Forelimb muscle (tissue), 1 donor: ENCODE results near the gene GPR52. TPM values are rescaled to one million over a fixed set of nuclear protein-coding genes. Genes with fewer than 3 reads are reported as not detected.
A peak's percentile ranks its signal among the peaks of the same experiment; 100 is the strongest.

ENCODE experiments used
- DNase-seq: peaks from one replicate; pipeline ENCODE4 v3.0.0-alpha.2; 2013; ENCODE audit warnings: low read depth
- polyA plus RNA-seq: library from polyadenylated mRNA; unstranded; fragments of 120-200 nt; gene quantifications from one replicate; pipeline ENCODE4 v1.2.1, GENCODE V29; 2013; ENCODE audit not compliant: insufficient read length

Gene GPR52
- polyA plus RNA-seq, 1 donor: not detected

DNA sequence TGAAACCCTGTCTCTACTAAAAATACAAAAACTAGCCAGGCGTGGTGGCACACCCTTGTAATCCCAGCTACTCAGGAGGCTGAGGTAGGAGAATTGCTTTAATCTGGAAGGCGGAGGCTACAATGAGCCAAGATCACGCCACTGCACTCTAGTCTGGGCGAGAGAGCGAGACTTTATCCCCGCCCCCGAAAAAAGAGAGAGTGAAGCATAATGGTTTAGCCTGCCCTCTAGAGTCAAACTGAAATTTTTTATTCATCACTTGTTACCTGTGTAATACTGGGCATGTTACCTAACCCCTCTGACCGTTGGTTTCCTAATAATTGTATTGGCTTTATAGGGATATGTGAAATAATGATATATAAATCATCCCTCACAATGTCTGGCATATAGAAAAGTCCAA is 18.8 kb downstream of the GPR52 start:
- no peak for DNase-seq

- no peak for DNase-seq
Measured at GRCh38 chr1:174469052-174469451, 21.3 kb downstream of the GPR52 start.

GRCh38 chr1:174469687-174470086 is 21.9 kb downstream of the GPR52 start:
- no peak for DNase-seq

DNA sequence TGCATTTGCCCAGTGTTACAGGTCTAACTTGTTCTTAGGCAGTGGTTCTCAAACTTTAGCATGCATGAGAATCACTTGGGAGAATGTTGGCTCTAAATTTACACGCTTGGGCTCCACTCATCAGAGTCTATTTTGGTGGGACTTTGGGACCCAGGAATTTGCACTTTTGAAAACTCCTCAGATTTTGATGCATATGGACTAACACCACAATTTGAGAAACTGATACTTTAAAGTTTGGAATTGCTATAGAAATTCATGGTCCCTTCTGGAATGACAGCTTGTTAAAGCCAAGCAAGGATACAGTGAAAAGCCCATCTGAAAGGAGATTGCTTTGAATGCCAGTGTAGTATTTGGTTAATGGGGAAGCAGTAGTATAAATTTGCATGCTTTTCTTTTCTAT is 31.5 kb downstream of the GPR52 start:
- no peak for DNase-seq

GRCh38 chr1:174480324-174480723 is 32.6 kb downstream of the GPR52 start:
- peak; percentile 16 for DNase-seq

- DNase-seq: no peak
Measured at GRCh38 chr1:174491606-174492005, 43.8 kb downstream of the GPR52 start.

DNA sequence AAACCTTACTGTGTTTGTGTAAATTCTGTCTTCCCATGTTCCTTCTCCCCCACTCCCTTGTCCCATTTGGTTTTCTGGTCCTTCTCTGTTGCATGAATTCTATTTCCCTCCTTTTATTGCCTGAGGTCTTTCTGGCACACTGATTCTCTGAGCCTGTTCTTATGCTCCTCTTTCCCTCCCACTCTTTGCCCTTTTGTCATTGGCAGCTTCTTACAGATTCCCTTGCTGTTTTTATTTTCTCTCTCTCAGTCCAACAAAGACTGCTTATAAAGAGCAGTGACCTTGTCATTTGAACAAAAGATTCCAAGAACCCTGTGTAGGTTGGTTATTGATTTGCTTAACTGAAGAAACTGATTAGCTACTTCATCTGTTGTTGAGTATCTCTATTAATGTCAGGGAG is 49.7 kb downstream of the GPR52 start:
- DNase-seq: no peak
